ENCODE results near the gene MATCAP1. TPM values are rescaled to one million over a fixed set of nuclear protein-coding genes. Genes with fewer than 3 reads are reported as not detected.

Gene MATCAP1
- total RNA-seq: 12.9 TPM

DNA sequence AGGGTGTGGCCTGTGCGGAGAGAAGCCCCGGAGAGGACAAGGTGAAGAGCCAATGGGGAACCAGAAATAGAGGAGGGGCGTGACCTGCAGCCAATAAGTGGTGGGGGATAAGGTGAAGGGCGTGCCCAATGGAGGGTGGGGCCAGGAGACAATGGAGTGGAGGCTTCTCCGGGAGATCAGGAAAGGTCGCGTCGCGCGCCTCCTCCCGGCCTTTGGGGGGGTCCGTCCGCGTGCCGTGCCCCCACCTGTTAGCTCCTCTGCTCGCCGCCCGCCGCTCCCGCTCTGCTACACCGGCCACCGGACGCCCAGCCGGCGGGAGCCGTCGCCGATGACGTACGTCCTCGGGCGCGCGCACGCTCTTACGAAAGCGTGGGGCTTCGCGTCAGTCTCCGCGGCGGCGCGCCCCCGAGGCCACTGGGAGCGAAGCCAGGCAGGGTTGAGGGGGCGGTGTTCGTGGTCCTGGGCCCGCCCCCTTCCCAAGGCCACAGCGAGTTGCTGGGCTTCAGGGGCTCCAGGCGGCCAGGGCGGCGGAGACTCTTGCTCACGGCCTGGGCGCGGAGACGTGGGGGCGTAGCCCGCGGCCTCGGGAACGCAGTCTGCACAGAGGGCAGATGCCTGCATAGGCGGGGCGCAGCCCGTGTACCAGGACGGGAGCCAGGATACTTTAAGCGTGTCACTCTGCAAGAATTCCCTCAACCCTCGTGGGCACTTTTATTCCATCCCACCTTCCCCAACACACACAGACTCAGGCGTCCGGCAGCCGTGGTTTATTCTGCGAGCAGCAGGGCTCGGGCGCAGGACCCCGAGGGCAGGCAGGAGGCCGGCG, at the start of gene MATCAP1:
TSS of gene MATCAP1 (minus strand) at position 337 of the 826 bp plus-strand sequence. CDS start 3,353 bp downstream, outside the sequence.
- DNase-seq (ENCODE audit: low read depth in 2 of 3, low spot score in 2 of 3): peak; percentile 90 to 98 (median 95)

- no peak for DNase-seq (ENCODE audit: low read depth in 2 of 3, low spot score in 2 of 3)
These were observed 47.3 kb upstream of the MATCAP1 start for GRCh38 chr16:67230809-67231660.

DNA sequence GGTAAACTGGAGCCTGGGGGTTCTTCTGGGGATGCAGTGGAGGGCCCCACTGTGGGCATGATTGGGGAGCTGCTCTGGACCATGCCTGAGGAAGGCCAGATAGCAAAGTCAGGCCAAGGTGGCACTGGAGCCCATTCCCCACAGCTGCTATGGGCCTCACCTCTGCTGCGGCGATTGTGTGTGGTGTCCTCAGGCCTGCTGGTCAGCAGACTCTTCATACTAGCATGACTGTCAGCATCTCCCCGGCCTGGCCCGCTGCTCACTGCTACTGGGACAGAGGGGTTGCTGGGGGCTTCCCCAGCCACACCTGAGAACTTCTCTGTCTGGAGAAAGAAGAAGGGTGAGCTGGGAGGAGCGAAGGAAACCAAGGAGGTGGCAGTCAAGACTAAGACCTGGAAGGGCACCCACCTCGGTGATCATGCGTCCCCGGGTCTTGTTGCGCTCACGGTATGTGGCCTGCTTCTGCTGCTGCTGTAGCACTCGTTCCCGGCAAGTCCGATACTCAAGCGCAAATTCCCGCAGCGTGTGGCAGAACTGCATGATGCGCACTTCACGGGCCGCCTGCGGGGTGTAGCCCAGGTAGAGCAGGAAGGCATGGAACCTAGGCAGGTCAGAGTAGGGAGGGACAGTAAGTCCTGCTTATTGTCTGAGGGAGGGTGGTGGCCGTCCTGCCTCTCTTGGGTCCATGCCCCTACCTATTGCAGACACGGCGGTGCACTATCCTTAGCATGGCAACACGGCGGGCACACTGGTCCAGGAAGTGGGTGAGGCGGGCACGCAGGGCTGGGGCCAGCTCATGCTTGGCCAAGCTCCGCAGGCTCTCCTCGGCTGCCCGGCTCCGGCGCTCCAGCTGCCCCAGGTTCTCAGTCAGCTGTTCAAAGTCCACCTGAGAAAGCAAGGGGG, 46.4 kb upstream of the MATCAP1 start:
- no peak for DNase-seq (ENCODE audit: low read depth in 2 of 3, low spot score in 2 of 3)

- no peak for DNase-seq (ENCODE audit: low read depth in 2 of 3, low spot score in 2 of 3)
These were observed 45.1 kb upstream of the MATCAP1 start for GRCh38 chr16:67228905-67229304.

- no peak for DNase-seq (ENCODE audit: low read depth in 2 of 3, low spot score in 2 of 3)
These were observed 44.4 kb upstream of the MATCAP1 start for GRCh38 chr16:67228034-67228785.

GRCh38 chr16:67227567-67227921, 43.8 kb upstream of the MATCAP1 start:
- no peak for DNase-seq (ENCODE audit: low read depth in 2 of 3, low spot score in 2 of 3)

DNA sequence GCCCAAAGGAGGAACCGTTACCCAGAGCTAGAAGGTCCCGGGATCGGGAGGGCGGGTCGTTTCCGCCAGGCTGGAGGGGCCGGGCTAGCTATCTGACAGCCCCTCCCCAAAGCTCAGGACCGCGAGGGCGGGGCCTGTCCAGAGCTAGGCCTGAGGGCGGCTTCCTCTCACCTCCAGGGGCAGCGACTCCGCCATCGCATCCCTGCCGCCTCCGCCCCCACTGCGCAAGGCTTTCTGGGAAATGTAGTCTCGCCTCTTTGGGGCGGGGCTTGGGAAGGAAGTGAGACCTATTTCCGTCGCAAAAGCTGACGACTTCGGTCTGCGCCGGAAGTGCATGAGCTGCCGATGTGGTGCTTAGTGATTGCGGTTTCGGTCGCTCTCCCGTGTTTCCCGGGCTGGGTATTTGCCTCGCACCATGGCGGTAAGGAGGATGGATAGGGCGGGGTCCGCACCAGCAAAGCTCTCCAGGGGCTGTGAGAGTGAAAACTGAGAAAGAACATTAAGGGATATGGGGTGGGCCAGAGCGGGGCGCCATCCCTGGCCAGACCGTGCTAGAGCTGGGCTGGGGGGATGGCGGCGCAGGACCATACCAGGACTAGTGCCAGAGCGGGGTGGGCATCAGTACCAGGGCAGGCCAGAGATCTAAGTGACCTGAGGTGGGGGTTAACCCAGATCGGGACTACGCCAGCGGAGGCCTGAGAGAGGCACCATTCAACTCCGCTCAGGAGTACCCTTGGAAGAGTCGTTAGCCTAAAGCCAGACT, 43.2 kb upstream of the MATCAP1 start, which contains the start of gene TMEM208:
TSS of gene TMEM208 (plus strand) at position 327 of the 763 bp plus-strand sequence. CDS start at position 416, 89 bp downstream.
- DNase-seq (ENCODE audit: low read depth in 2 of 3, low spot score in 2 of 3): peak; percentile 98 to 99 (median 99)

DNA sequence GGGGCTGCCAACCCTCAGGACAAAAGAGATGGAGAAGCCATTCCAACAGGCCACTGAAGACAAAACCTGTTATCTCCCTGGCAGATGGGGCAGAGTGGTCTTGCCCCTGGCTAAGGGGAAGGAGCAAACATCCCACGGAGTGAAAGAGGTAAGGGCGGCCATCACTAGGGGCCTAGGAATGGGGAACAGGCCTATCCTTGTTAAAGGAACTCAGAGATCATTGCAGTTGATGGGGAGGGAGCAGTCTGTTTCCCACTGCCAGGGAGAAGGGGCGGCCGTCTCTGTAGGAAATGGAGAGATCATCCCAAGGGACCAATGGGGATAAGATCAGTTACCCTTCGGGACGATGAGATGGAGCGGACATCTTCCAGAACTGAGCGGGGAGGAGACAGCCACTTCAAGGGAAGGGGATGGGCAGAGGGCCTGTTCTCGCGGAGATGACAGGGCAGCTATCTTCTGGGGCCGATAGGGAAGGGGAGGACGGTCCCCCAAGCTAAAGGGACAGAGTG, 42.6 kb upstream of the MATCAP1 start:
- DNase-seq (ENCODE audit: low read depth in 2 of 3, low spot score in 2 of 3): no peak

DNA sequence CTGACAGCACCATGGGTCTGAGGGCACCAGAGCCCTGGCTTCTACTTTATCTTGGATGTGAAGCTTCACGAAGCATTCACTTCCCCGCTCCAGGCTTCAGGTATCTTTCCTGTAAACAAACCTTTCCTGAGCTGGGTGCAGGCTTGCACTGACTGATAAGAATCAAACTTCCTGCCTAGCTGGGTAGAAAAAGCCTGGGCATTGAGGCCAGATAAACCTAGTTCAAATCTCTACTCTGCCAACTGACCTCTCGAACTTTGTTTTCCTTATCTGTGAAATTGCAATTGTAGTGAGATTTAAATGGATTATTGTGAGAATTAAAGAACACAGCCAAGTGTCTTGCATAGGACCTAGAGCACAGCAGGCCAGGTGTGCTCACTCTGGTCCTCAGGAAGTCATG, 40.2 kb upstream of the MATCAP1 start:
- DNase-seq (ENCODE audit: low read depth in 2 of 3, low spot score in 2 of 3): no peak

- DNase-seq (ENCODE audit: low read depth in 2 of 3, low spot score in 2 of 3): peak in 2 of 3 donors; percentile 43 to 62
These were observed 33.1 kb upstream of the MATCAP1 start for GRCh38 chr16:67216612-67217490.

DNA sequence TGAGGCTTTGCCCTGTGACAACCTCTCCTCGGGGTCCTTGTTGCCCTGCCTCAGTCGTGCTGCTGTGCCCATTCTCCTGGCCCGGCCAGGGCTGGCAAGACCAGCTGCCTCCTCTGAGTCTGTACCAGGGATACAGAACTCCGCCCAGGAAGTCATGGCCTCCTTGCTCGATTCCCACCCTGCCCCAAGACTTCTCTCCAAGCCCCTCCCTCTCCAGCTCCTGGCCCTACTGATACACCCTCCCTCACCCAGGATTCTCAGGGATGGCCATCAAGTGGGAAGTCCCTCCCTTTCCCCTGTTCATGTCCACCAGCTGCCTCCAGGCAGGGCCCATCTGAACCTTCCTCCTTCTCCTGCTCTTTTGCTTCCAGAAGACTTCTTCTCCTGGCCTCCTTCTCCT, 31.9 kb upstream of the MATCAP1 start:
- DNase-seq (ENCODE audit: low read depth in 2 of 3, low spot score in 2 of 3): no peak

GRCh38 chr16:67213197-67214019, 29.6 kb upstream of the MATCAP1 start:
- DNase-seq (ENCODE audit: low read depth in 2 of 3, low spot score in 2 of 3): no peak

DNA sequence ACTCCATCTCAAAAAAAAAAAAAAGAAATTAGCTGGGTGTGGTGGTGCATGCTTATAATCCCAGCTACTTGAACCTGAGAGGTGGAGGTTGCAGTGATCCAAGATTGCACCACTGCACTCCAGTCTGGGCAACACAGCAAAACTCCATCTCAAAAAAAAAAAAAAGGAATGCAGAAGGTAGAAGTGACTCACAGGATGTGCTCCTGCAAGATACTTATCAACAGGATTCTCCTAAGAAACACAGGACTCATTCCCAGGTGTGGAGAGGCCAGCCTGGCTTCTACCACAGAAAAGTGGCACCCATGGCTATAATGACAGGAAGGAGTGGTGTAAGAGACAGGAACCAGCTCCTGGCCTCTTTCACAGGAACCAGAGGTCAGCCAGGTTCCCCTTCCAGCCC, 29.0 kb upstream of the MATCAP1 start:
- no peak for DNase-seq (ENCODE audit: low read depth in 2 of 3, low spot score in 2 of 3)

DNA sequence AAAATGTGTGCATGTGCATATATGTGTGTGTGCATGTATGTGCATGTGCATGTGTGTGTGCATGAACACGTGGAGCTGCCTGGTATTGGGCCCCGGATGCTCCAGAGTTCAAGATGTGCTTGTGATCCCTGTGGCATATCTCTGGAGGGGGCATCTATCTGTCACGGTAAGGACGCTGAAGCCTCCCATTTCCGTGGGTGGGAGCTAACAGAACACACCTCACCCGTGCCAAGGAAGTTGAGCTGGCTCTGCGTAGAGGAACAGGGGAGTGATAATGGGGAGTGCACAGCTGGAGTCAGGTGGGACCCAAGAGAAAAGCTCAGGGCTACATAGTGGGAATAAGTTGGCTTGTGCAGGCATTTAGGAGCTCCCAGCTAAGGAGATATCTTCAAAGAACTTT, 27.9 kb upstream of the MATCAP1 start:
- DNase-seq (ENCODE audit: low read depth in 2 of 3, low spot score in 2 of 3): no peak

DNA sequence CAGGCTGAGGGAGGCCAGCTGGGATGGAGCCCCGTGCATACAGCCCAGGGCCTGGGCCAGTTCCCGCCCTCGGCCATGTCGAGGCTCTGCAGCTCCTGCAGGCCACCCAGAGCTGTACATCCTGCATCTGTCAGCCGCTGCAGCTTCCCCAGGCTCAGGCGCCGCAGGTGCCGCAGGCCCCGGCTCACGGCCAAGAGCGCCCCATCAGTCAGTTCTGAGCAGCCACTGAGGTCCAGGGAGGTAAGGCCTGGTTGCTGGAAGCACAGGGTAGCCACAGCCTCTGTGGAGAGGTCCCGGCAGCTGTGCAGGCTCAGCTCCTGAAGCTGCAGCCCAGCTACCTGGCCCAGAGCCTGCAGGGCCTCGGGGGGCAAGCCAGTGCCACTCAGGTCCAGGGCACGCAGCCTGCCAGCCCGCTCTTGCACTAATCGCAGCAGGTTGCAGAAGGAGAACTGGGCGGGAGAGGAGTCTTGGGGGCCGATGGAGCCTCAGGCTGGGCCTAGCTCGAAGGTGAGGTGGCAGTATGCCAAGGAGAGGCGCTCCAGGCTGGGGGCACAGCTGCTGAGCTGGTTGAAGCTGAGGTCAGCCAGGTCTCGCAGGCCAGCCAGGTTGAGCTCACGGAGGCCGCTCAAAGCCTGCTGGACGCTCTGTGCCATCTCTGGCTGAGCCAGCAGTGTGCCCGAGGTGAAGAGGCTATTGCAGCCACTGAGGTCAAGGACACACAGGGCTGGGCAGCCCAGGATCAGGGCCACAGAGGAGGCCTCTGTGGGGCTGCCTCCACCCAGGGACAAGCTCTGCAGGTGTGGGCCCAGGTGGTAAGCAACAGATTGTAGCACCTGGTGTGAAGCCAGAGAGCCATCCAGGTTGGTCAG, 26.5 kb upstream of the MATCAP1 start:
- no peak for DNase-seq (ENCODE audit: low read depth in 2 of 3, low spot score in 2 of 3)

GRCh38 chr16:67209565-67209964, 25.8 kb upstream of the MATCAP1 start:
- DNase-seq (ENCODE audit: low read depth in 2 of 3, low spot score in 2 of 3): no peak
